ENCODE data around the gene LRP1B. TPM values are rescaled to one million over a fixed set of nuclear protein-coding genes. Genes with fewer than 3 reads are reported as not detected.

LRP1B gene
- total RNA-seq, 1 donor from 2014 or later = 1.7 TPM

- no peak overlapping the region for H3K27ac Mint-ChIP-seq
These were observed 731.5 kb downstream of the LRP1B start for GRCh38 chr2:141399270-141399669.

GRCh38 chr2:141393214-141393545 lies 737.6 kb downstream of the LRP1B start:
- DNase-seq (ENCODE audit: low spot score in 2 of 2, unreplicated experiment in 2 of 2) = no peak
- no peaks in the 10 kb centered on the region for H3K36me3 Mint-ChIP-seq
- peaks cover 15% of the 10 kb centered on the region for H3K4me1 Mint-ChIP-seq
- H3K27ac Mint-ChIP-seq = peak overlapping the region; percentile 55
- H3K9me3 Mint-ChIP-seq = no peaks in the 10 kb centered on the region
- no peak for TF ChIP-seq CTCF (IDR thresholded peaks at IDR 0.05; ENCODE audit: unreplicated experiment)
- no peak overlapping the region for H3K4me3 Mint-ChIP-seq
- H3K27me3 Mint-ChIP-seq (ENCODE audit: low read depth) = no peaks in the 10 kb centered on the region

More at GRCh38 chr2:141399270-141399669, 731.5 kb downstream of the LRP1B start:
- DNase-seq (ENCODE audit: low spot score in 2 of 2, unreplicated experiment in 2 of 2) = no peak
- H3K9me3 Mint-ChIP-seq = no peaks in the 10 kb centered on the region
- H3K27me3 Mint-ChIP-seq (ENCODE audit: low read depth) = no peaks in the 10 kb centered on the region
- no peak for TF ChIP-seq CTCF (IDR thresholded peaks at IDR 0.05; ENCODE audit: unreplicated experiment)
- no peak overlapping the region for H3K4me3 Mint-ChIP-seq
- no peaks in the 10 kb centered on the region for H3K36me3 Mint-ChIP-seq
- no peaks in the 10 kb centered on the region for H3K4me1 Mint-ChIP-seq

- Mint-ChIP-seq H3K4me3 (no peak overlapping the region), H3K27me3 (ENCODE audit: low read depth) (no peaks in the 10 kb centered on the region), H3K36me3 (no peaks in the 10 kb centered on the region), H3K4me1 (peaks cover 15% of the 10 kb centered on the region), H3K9me3 (no peaks in the 10 kb centered on the region), H3K27ac (peak overlapping the region; percentile 55)
- no peak for DNase-seq (ENCODE audit: low spot score in 2 of 2, unreplicated experiment in 2 of 2)
- TF ChIP-seq CTCF (IDR thresholded peaks at IDR 0.05; ENCODE audit: unreplicated experiment) = no peak
These were observed 738.2 kb downstream of the LRP1B start for GRCh38 chr2:141392517-141393213.

GRCh38 chr2:141386168-141386567 lies 744.6 kb downstream of the LRP1B start:
- DNase-seq (ENCODE audit: low spot score in 2 of 2, unreplicated experiment in 2 of 2) = no peak

GRCh38 chr2:141384676-141385075 lies 746.1 kb downstream of the LRP1B start:
- H3K4me3 Mint-ChIP-seq = no peak overlapping the region
- DNase-seq (ENCODE audit: low spot score in 2 of 2, unreplicated experiment in 2 of 2) = no peak
- H3K36me3 Mint-ChIP-seq = no peaks in the 10 kb centered on the region
- H3K4me1 Mint-ChIP-seq = peaks cover 3% of the 10 kb centered on the region
- no peaks in the 10 kb centered on the region for H3K27me3 Mint-ChIP-seq (ENCODE audit: low read depth)
- peaks cover 10% of the 10 kb centered on the region for H3K9me3 Mint-ChIP-seq
- no peak for TF ChIP-seq CTCF (IDR thresholded peaks at IDR 0.05; ENCODE audit: unreplicated experiment)
- H3K27ac Mint-ChIP-seq = no peak overlapping the region

More at GRCh38 chr2:141386168-141386567, 744.6 kb downstream of the LRP1B start:
- Mint-ChIP-seq H3K4me3 (no peak overlapping the region), H3K27ac (no peak overlapping the region), H3K27me3 (ENCODE audit: low read depth) (no peaks in the 10 kb centered on the region), H3K4me1 (no peaks in the 10 kb centered on the region), H3K36me3 (no peaks in the 10 kb centered on the region), H3K9me3 (peaks cover 10% of the 10 kb centered on the region)
- TF ChIP-seq CTCF (IDR thresholded peaks at IDR 0.05; ENCODE audit: unreplicated experiment) = no peak
